Measurements from ENCODE around the gene IL1A. TPM values are rescaled to one million over a fixed set of nuclear protein-coding genes. Genes with fewer than 3 reads are reported as not detected.

The IL1A gene
- total RNA-seq, 1 donor from 2014 or later = not detected

- Mint-ChIP-seq H3K36me3 (ENCODE audit: unreplicated experiment) (no peaks in the 10 kb centered on the region), H3K27me3 (ENCODE audit: unreplicated experiment) (peaks cover 3% of the 10 kb centered on the region), H3K27ac (ENCODE audit: unreplicated experiment) (no peak overlapping the region), H3K4me3 (ENCODE audit: unreplicated experiment) (no peak overlapping the region), H3K4me1 (ENCODE audit: low read depth, unreplicated experiment) (no peaks in the 10 kb centered on the region), H3K9me3 (ENCODE audit: unreplicated experiment) (peaks cover 2% of the 10 kb centered on the region)
- no peak for TF ChIP-seq CTCF (IDR thresholded peaks at IDR 0.05; ENCODE audit: partially characterized antibody, unreplicated experiment)
- DNase-seq = no peak
Observed at GRCh38 chr2:112724591-112725525, 59.4 kb downstream of the IL1A start.

GRCh38 chr2:112723995-112724394, 60.3 kb downstream of the IL1A start:
- no peak overlapping the region for H3K4me3 Mint-ChIP-seq (ENCODE audit: unreplicated experiment)
- no peak for TF ChIP-seq CTCF (IDR thresholded peaks at IDR 0.05; ENCODE audit: partially characterized antibody, unreplicated experiment)
- H3K4me1 Mint-ChIP-seq (ENCODE audit: low read depth, unreplicated experiment) = no peaks in the 10 kb centered on the region
- no peak overlapping the region for H3K27ac Mint-ChIP-seq (ENCODE audit: unreplicated experiment)
- DNase-seq = no peak
- peaks cover 3% of the 10 kb centered on the region for H3K27me3 Mint-ChIP-seq (ENCODE audit: unreplicated experiment)
- peaks cover 3% of the 10 kb centered on the region for H3K9me3 Mint-ChIP-seq (ENCODE audit: unreplicated experiment)
- H3K36me3 Mint-ChIP-seq (ENCODE audit: unreplicated experiment) = no peaks in the 10 kb centered on the region

Other genes with a start within 250 kb of the IL1A start
- 13.9 TPM for gene POLR1B, start 242.0 kb downstream of the IL1A start, total RNA-seq (ENCODE audit: unreplicated experiment)
- gene CHCHD5, start 199.9 kb downstream of the IL1A start, total RNA-seq (ENCODE audit: unreplicated experiment) = 24.4 TPM
- 73.0 TPM for gene SLC20A1, start 138.6 kb downstream of the IL1A start, total RNA-seq (ENCODE audit: unreplicated experiment)
- gene NT5DC4, start 63.5 kb downstream of the IL1A start, total RNA-seq (ENCODE audit: unreplicated experiment) = not detected
- 3.3 TPM for gene CKAP2L, start 19.9 kb downstream of the IL1A start, total RNA-seq (ENCODE audit: unreplicated experiment)
- not detected for gene IL1B, start 52.3 kb upstream of the IL1A start, total RNA-seq (ENCODE audit: unreplicated experiment)
- not detected for gene IL37, start 126.7 kb upstream of the IL1A start, total RNA-seq (ENCODE audit: unreplicated experiment)
- gene IL36G, start 193.5 kb upstream of the IL1A start, total RNA-seq (ENCODE audit: unreplicated experiment) = not detected
- gene IL36A, start 221.0 kb upstream of the IL1A start, total RNA-seq (ENCODE audit: unreplicated experiment) = not detected